ENCODE measurements around the gene FAM174C. TPM values are rescaled to one million over a fixed set of nuclear protein-coding genes. Genes with fewer than 3 reads are reported as not detected.
A peak's percentile ranks its signal among the peaks of the same experiment; 100 is the strongest.

Gene FAM174C
- total RNA-seq, 2 experiments from 2014 or later = 77.0 to 88.0 TPM

- peak; percentile 3 for ATAC-seq
- peak overlapping the region; percentile 96 for H3K4me3 Mint-ChIP-seq
- no peaks in the 10 kb centered on the region for H3K27me3 Mint-ChIP-seq
- no peak for TF ChIP-seq CTCF (IDR thresholded peaks at IDR 0.05)
- peak; percentile 81 for DNase-seq
- H3K27ac Mint-ChIP-seq = peak overlapping the region; percentile 92
- POLR2A ChIA-PET = interaction anchor here (0.8 to 1.3 kb wide), 4 partner anchors 12 to 33 kb away, joined by 3 to 7 read pairs (median 6); partner anchors contain the start of gene CIRBP
- H3K9me3 Mint-ChIP-seq = no peaks in the 10 kb centered on the region
- H3K36me3 Mint-ChIP-seq (ENCODE audit: low read depth) = peaks cover 38% of the 10 kb centered on the region
- intact Hi-C loops (cut with micrococcal nuclease) = loop anchor here (2.0 kb wide), 1 partner anchor 15 kb away; no protein-coding TSS in a partner anchor
- CTCF ChIA-PET = interaction anchor here (1.0 to 2.6 kb wide), 3 partner anchors 15 to 155 kb away, joined by 3 to 30 read pairs (median 3); partner anchors contain the start of gene CIRBP
- H3K4me1 Mint-ChIP-seq (ENCODE audit: low read depth) = peaks cover 18% of the 10 kb centered on the region
Measured at GRCh38 chr19:1251330-1252220, 23.8 kb upstream of the FAM174C start.

GRCh38 chr19:1252221-1252820 lies 23.0 kb upstream of the FAM174C start:
- H3K9me3 Mint-ChIP-seq = no peaks in the 10 kb centered on the region
- intact Hi-C loops (cut with micrococcal nuclease) = loop anchor here (2.0 kb wide), 1 partner anchor 14 kb away; no protein-coding TSS in a partner anchor
- H3K27ac Mint-ChIP-seq = peak overlapping the region; percentile 86
- peaks cover 39% of the 10 kb centered on the region for H3K36me3 Mint-ChIP-seq (ENCODE audit: low read depth)
- peak; percentile 38 for ATAC-seq
- TF ChIP-seq CTCF (IDR thresholded peaks at IDR 0.05) = no peak
- no peaks in the 10 kb centered on the region for H3K27me3 Mint-ChIP-seq
- peak; percentile 91 for DNase-seq
- ChIA-PET POLR2A (interaction anchor here (1.0 to 1.9 kb wide), 11 partner anchors 8 to 231 kb away, joined by 3 to 30 read pairs (median 5); partner anchors contain the start of genes ATP5F1D, CIRBP, FAM174C and RNU6-2), CTCF (interaction anchor here (0.8 to 2.6 kb wide), 6 partner anchors 8 to 156 kb away, joined by 3 to 30 read pairs (median 4); partner anchors contain the start of gene CIRBP)
- peak overlapping the region; percentile 96 for H3K4me3 Mint-ChIP-seq
- H3K4me1 Mint-ChIP-seq (ENCODE audit: low read depth) = peaks cover 19% of the 10 kb centered on the region

GRCh38 chr19:1252821-1253513 lies 22.4 kb upstream of the FAM174C start:
- intact Hi-C loops (cut with micrococcal nuclease) = loop anchor here (2.0 kb wide), 1 partner anchor 14 kb away; no protein-coding TSS in a partner anchor
- no peaks in the 10 kb centered on the region for H3K27me3 Mint-ChIP-seq
- DNase-seq (peak; percentile 89), ATAC-seq (peak; percentile 38)
- peak overlapping the region; percentile 85 for H3K27ac Mint-ChIP-seq
- H3K4me3 Mint-ChIP-seq = peak overlapping the region; percentile 96
- H3K9me3 Mint-ChIP-seq = no peaks in the 10 kb centered on the region
- peaks cover 22% of the 10 kb centered on the region for H3K4me1 Mint-ChIP-seq (ENCODE audit: low read depth)
- H3K36me3 Mint-ChIP-seq (ENCODE audit: low read depth) = peaks cover 44% of the 10 kb centered on the region
- ChIA-PET POLR2A (interaction anchor here (0.7 to 1.9 kb wide), 11 partner anchors 9 to 232 kb away, joined by 3 to 30 read pairs (median 4); partner anchors contain the start of genes ARHGAP45, ATP5F1D, CIRBP and FAM174C), CTCF (interaction anchor here (0.8 to 2.6 kb wide), 5 partner anchors 9 to 157 kb away, joined by 3 to 30 read pairs (median 5); partner anchors contain the start of gene CIRBP)
- no peak for TF ChIP-seq CTCF (IDR thresholded peaks at IDR 0.05)

- intact Hi-C loops (cut with micrococcal nuclease) = loop anchor here (2.0 kb wide), 1 partner anchor 13 kb away; no protein-coding TSS in a partner anchor
- no peak for ATAC-seq
- Mint-ChIP-seq H3K9me3 (no peaks in the 10 kb centered on the region), H3K4me1 (ENCODE audit: low read depth) (peaks cover 28% of the 10 kb centered on the region), H3K36me3 (ENCODE audit: low read depth) (peaks cover 46% of the 10 kb centered on the region), H3K4me3 (peak overlapping the region; percentile 63), H3K27ac (peak overlapping the region; percentile 85), H3K27me3 (no peaks in the 10 kb centered on the region)
- no peak for DNase-seq
- CTCF ChIA-PET = interaction anchor here (0.8 to 16.1 kb wide), 5 partner anchors 10 to 15 kb away, joined by 4 to 449 read pairs (median 20); partner anchors contain the start of genes ATP5F1D and CIRBP
- TF ChIP-seq CTCF (IDR thresholded peaks at IDR 0.05) = no peak
- POLR2A ChIA-PET = interaction anchor here (0.7 to 1.9 kb wide), 12 partner anchors 8 to 232 kb away, joined by 3 to 30 read pairs (median 4); partner anchors contain the start of genes ARHGAP45, ATP5F1D, CIRBP and FAM174C
Measured at GRCh38 chr19:1253514-1254080, 21.7 kb upstream of the FAM174C start.

All from activated CD8-positive, alpha-beta T cell treated with anti-CD3 and anti-CD28 coated beads for 36 hours (primary cell).